ENCODE results near the gene DIAPH2.
A peak's percentile ranks its signal among the peaks of the same experiment; 100 is the strongest.

DIAPH2 gene

DNA sequence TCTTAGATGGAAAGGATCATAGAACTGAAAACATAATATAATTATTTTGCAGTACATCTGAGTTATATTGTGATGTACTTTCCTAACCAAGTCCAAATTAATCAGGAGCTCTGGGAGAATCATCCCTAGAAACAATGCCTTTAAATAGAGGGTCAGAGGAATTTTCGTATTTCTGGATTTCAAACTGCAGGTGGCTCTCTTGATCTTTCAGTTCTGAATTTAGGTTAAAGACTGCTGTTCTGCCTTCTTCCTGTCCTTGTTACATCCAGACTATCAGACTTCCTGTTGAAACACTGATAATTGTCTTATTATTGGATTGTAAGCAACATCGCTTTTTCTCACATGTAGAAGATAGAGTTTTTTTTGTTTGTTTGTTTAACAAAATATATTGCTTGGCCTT, 341.8 kb downstream of the DIAPH2 start:
- no peak for FAIRE-seq
- TF ChIP-seq POLR2AphosphoS5 (IDR thresholded peaks at IDR 0.05; ENCODE audit: low read depth, low read length) (no peak), TAF1 (IDR thresholded peaks at IDR 0.05; ENCODE audit: borderline replicate concordance, low read depth, low read length) (no peak), POLR2A (IDR thresholded peaks at IDR 0.05; ENCODE audit: low read depth, low read length) (no peak)
- no peak for DNase-seq (ENCODE audit: insufficient read length)

DNA sequence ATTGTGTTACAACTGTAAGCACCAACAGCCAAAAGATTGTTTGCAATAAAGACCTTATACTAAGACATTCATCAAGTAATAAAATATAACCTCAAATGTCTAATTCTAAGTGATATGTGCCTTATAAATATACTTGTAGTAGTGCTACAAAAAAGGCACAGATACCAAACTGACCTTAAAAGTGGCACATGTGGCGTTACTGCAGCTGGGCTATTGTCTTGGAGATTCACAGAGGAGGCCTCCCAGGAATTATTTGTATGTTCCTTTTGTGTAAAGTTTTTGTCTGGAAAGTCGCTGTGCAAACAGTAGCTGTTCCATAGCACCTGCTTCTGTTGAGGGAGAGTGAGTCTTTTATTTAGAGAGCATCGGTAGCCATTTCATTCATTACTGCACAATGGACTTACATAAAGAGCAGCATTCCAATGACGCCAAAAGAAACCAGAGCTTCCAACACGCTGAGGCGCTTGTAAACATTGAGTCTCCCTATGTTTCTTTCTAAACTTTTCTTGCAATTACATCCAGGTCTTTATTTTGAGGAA, 342.8 kb downstream of the DIAPH2 start:
- no peak for TF ChIP-seq POLR2AphosphoS5 (IDR thresholded peaks at IDR 0.05; ENCODE audit: low read depth, low read length)
- no peak for TF ChIP-seq POLR2A (IDR thresholded peaks at IDR 0.05; ENCODE audit: low read depth, low read length)
- TF ChIP-seq TAF1 (IDR thresholded peaks at IDR 0.05; ENCODE audit: borderline replicate concordance, low read depth, low read length): no peak
- FAIRE-seq (no peak), DNase-seq (ENCODE audit: insufficient read length) (no peak)

DNA sequence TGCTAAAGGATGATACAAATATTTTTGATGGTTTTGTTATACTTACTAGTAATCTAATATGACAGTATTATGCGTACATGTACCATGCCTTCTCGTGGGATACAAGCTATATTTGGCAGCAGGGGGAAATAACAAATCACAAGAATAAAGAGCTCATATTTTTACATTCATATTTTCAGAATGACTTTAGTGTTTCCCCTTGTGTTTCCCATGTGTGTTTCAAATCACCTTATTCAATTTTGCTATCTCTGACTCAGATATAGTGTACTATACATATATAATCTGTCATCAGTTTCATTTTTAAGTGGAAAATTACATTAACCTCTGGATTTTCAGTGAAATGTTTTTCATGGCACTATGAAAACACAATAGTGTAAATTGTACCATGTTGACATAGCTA, 345.8 kb downstream of the DIAPH2 start:
- DNase-seq (ENCODE audit: insufficient read length) (no peak), FAIRE-seq (no peak)
- TF ChIP-seq POLR2A (IDR thresholded peaks at IDR 0.05; ENCODE audit: low read depth, low read length) (no peak), TAF1 (IDR thresholded peaks at IDR 0.05; ENCODE audit: borderline replicate concordance, low read depth, low read length) (no peak), POLR2AphosphoS5 (IDR thresholded peaks at IDR 0.05; ENCODE audit: low read depth, low read length) (no peak)

DNA sequence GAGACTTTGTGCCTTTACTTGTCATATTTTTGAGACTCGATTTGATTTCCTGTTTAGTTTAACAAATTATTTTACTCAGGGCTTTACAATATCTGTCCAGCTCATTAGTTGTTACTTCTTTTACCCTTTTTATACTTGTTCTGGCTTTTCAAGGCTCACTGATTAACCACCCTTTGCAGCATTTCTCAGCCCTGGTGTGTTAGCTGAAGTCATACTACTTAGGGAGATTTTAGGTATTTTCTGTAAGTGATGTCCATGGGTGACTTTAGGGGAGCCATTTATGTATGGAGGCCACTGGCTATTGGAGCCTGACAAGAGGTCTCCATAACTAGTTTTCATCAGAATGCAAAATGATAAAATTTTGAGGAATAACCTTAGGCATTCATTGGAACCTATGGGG, 346.3 kb downstream of the DIAPH2 start:
- no peak for FAIRE-seq
- DNase-seq (ENCODE audit: insufficient read length): no peak
- no peak for TF ChIP-seq POLR2A (IDR thresholded peaks at IDR 0.05; ENCODE audit: low read depth, low read length)
- TF ChIP-seq POLR2AphosphoS5 (IDR thresholded peaks at IDR 0.05; ENCODE audit: low read depth, low read length): no peak
- no peak for TF ChIP-seq TAF1 (IDR thresholded peaks at IDR 0.05; ENCODE audit: borderline replicate concordance, low read depth, low read length)

DNA sequence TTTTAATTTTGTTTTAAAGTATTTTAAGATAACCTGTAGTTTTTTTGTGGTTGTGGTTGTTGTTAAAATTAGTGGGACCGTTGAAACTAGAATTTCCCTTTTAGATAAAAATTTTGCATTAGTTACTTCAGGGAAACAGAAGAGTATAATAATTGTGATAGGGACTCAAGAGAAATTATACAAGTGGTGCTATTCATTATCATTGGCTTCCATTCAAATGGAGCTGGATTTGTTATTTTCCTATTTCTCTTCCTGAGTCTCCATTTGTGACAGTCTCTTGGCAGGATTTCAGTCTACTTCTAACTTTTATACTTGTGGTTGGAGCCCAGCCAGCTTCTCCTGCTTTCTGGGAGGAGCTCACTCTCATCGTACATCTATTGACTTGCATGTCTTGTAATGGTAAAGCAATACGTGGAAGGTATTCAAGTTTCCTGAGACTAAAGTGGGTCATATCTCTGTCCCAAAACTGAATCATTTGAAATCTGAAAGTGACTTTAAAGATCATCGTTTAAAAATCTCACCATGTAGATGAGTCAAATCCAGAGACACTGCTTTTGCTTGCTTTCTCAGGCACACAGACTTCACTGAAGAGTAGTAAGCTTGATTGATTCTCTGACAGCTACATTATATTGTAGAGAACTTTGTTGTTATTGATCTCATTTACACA, 354.9 kb downstream of the DIAPH2 start:
- FAIRE-seq (peak; percentile 78), DNase-seq (ENCODE audit: insufficient read length) (no peak)
- TF ChIP-seq POLR2AphosphoS5 (IDR thresholded peaks at IDR 0.05; ENCODE audit: low read depth, low read length) (no peak), POLR2A (IDR thresholded peaks at IDR 0.05; ENCODE audit: low read depth, low read length) (no peak), TAF1 (IDR thresholded peaks at IDR 0.05; ENCODE audit: borderline replicate concordance, low read depth, low read length) (no peak)

DNA sequence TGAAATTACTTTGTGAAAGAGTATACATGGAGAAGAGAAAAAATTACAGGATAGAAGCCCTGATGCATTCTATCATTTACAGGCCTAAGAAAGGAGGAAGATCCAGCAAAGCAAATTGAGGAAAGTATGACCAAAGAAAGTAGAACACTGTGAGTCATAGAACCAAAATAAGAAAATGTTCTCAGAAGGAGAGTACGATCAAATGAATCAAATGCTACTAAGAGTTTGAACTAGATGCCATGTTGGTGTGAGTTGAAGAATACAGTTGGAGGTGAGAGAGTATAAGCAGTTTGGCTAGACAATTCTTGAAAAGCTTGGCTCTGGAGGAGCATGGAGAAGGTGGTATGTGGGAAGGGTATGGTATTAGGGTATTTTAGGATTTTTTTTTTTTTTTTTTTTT, 360.8 kb downstream of the DIAPH2 start:
- no peak for FAIRE-seq
- TF ChIP-seq TAF1 (IDR thresholded peaks at IDR 0.05; ENCODE audit: borderline replicate concordance, low read depth, low read length) (no peak), POLR2AphosphoS5 (IDR thresholded peaks at IDR 0.05; ENCODE audit: low read depth, low read length) (no peak), POLR2A (IDR thresholded peaks at IDR 0.05; ENCODE audit: low read depth, low read length) (no peak)

DNA sequence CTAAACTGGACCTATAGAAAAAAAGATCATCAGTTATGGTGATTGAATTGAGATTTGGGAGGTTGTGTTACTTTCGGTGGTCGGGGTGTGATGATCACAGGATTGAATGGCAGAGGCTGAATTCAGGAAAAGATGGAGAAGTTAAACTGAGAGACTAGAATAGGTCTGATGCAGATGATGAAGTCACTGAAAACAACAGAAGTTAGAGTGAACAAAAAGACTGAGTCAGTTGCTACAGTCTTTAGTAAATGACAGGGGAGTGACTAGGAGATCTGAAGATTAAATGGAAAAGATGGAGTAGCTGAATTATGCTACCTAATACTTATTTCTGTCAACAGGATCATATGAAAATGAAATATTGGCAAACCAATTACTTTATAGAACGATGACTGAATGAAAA, 362.2 kb downstream of the DIAPH2 start:
- DNase-seq (ENCODE audit: insufficient read length): no peak
- TF ChIP-seq POLR2AphosphoS5 (IDR thresholded peaks at IDR 0.05; ENCODE audit: low read depth, low read length) (no peak), TAF1 (IDR thresholded peaks at IDR 0.05; ENCODE audit: borderline replicate concordance, low read depth, low read length) (no peak), POLR2A (IDR thresholded peaks at IDR 0.05; ENCODE audit: low read depth, low read length) (no peak)
- FAIRE-seq: no peak

More for the DNA sequence above, 360.8 kb downstream of the DIAPH2 start:
- no peak for DNase-seq (ENCODE audit: insufficient read length)

DNA sequence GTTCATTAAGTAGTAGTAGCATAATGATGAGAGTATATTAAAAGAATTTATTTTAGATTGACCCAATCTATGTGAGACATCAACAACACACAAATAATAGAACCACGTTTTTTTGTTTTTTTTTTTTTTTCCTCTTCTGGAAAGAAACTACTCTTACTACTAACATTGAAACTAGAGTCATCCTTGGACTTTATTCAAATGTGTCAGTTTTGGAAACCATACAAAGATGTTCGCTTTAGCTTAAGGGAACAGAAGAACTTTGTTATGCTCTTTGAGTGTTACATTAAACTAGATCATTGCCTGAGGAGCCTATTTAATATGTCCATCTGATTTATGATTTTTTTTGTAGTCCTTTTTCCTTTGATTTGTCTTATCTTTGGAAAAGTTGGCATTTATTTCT, 365.8 kb downstream of the DIAPH2 start:
- TF ChIP-seq POLR2AphosphoS5 (IDR thresholded peaks at IDR 0.05; ENCODE audit: low read depth, low read length): no peak
- TF ChIP-seq POLR2A (IDR thresholded peaks at IDR 0.05; ENCODE audit: low read depth, low read length): no peak
- no peak for TF ChIP-seq TAF1 (IDR thresholded peaks at IDR 0.05; ENCODE audit: borderline replicate concordance, low read depth, low read length)
- FAIRE-seq (no peak), DNase-seq (ENCODE audit: insufficient read length) (no peak)

DNA sequence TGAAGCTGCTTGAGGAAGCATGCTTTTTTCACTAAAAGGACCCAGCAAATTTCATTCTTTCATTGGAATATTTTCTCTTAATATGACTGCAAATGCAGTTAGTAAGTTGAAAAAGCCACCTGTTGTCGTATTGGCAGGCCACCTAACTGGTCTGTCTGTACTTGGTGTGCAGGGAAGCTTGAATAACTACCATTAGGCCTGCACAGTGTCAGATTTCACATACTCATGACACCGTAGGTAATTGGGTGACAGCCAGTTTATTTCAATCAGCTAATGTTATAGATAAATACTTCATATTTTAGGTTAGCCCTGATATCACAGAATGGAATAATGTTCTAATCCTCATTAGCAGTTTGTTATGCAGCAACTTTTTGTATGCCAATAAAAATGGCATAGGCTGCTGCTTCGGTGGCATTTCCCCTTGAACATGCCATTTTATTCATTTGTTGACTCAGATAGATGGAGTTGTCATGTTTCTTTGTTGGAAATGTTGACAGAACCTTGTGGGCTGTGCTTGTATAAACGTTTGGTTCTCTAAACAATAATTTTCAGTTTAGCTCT, 372.8 kb downstream of the DIAPH2 start:
- DNase-seq (ENCODE audit: insufficient read length) (no peak), FAIRE-seq (no peak)
- TF ChIP-seq POLR2A (IDR thresholded peaks at IDR 0.05; ENCODE audit: low read depth, low read length) (no peak), POLR2AphosphoS5 (IDR thresholded peaks at IDR 0.05; ENCODE audit: low read depth, low read length) (no peak), TAF1 (IDR thresholded peaks at IDR 0.05; ENCODE audit: borderline replicate concordance, low read depth, low read length) (no peak)

DNA sequence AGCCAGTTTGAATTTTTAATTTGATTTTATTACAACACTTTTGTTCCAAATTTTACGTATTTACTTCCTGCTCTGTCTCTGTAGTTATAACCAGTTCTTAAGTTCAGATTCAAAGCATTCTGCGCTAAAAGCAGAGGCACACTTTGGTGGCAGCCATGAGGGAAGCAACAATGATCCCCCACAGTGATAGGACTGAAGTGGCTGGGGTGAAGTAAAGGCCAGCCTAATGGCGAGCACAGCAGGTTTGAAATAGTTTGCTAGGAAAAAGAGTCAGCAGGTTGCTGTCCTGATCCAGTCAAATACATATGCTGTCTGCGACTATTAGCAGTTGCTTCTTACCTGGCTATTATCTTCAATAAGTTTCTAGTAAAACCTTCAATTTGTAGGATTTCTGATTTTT, 375.4 kb downstream of the DIAPH2 start:
- no peak for TF ChIP-seq TAF1 (IDR thresholded peaks at IDR 0.05; ENCODE audit: borderline replicate concordance, low read depth, low read length)
- no peak for TF ChIP-seq POLR2AphosphoS5 (IDR thresholded peaks at IDR 0.05; ENCODE audit: low read depth, low read length)
- no peak for TF ChIP-seq POLR2A (IDR thresholded peaks at IDR 0.05; ENCODE audit: low read depth, low read length)
- FAIRE-seq (peak; percentile 77), DNase-seq (ENCODE audit: insufficient read length) (no peak)

DNA sequence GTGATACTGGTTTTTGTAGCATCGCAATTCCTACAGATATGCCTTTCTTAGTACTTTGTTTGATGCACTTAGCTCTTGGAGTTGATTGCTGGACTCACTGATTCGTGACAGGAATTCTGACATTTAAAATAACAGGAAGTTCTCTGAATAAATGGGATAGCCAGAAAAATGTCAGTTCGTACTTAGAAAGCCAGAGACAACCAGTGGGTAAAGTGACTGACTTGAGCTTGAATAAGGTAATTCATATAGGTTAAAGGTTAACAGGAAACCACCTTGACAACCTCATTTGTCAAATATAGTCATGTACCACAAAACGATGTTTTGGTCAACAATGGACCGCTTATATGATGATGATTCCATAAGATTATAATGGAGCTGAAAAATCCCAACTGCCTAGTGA, 380.4 kb downstream of the DIAPH2 start:
- FAIRE-seq (no peak), DNase-seq (ENCODE audit: insufficient read length) (no peak)
- no peak for TF ChIP-seq TAF1 (IDR thresholded peaks at IDR 0.05; ENCODE audit: borderline replicate concordance, low read depth, low read length)
- no peak for TF ChIP-seq POLR2AphosphoS5 (IDR thresholded peaks at IDR 0.05; ENCODE audit: low read depth, low read length)
- no peak for TF ChIP-seq POLR2A (IDR thresholded peaks at IDR 0.05; ENCODE audit: low read depth, low read length)

DNA sequence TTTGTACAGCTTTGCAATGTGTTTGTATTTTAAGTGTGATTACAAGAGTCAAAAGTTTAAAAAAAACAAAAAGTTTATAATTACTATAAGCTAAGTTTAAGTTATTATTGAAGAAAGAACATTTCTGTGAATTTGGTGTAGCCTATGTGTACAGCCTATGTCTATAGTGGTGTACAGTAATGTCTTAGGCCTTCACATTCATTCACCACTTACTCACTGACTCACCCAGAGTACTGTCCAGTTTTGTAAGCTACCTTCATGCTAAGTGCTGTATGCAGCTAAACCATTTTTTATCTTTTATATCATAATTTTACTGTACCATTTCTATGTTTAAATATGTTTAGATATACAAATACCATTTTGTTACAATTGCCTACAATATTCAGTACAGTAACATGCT, 381.3 kb downstream of the DIAPH2 start:
- TF ChIP-seq POLR2AphosphoS5 (IDR thresholded peaks at IDR 0.05; ENCODE audit: low read depth, low read length) (no peak), TAF1 (IDR thresholded peaks at IDR 0.05; ENCODE audit: borderline replicate concordance, low read depth, low read length) (no peak), POLR2A (IDR thresholded peaks at IDR 0.05; ENCODE audit: low read depth, low read length) (no peak)

More for the DNA sequence above, 381.3 kb downstream of the DIAPH2 start:
- FAIRE-seq (no peak), DNase-seq (ENCODE audit: insufficient read length) (no peak)

Data from GM12892 (cell line).